ENCODE data around the gene TAX1BP1.

The TAX1BP1 gene

DNA sequence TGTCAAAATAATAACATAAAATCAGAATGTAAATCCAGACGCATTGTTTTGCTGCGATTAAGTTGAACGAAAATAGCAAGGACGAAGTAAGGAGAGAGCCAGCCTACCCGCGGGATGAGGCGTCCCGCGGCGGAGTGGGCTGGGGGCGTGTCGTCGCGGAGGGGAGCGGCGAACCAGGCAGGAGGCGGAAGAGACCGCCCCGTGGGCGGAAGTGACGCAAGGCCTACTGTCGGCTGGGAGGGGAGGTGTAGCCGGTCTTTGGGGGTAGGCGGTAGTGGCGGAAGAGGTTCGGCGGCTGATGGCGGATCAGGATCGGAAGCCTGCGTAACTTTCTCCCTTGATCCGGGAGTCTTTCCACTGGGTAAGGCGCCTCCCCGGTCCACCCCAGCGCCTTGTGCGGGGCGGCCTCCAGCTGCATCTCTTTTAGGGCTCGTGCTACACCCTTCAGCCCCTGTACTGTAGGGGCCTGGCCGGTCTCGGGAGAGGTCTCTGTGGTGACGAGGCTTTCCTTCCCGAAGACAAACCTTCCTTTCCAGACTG is at the start of gene TAX1BP1:
TSS of gene TAX1BP1 (plus strand) at position 254 of the 540 bp plus-strand sequence. CDS start 8,363 bp downstream, outside the sequence.
- DNase-seq: peak; percentile 82 to 92 (median 84)

DNA sequence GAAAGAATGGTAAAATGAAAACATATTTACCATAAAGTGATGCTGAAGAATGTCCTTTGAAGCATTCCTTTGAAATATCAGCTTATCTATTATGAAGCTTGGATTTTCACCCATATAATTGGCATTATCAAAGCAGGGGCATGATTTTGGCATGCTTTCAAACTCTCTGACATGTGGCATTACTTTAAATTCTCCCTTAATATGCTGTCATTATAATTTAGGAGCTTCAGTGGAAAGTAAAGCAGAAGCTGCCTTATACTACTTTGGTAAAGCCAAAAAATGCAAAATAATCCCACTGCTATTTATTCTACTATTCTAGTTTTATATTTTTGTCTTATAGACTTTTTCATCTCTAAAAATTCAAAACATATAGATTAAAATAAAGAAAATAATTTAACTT is 49.3 kb upstream of the TAX1BP1 start:
- DNase-seq: no peak

DNA sequence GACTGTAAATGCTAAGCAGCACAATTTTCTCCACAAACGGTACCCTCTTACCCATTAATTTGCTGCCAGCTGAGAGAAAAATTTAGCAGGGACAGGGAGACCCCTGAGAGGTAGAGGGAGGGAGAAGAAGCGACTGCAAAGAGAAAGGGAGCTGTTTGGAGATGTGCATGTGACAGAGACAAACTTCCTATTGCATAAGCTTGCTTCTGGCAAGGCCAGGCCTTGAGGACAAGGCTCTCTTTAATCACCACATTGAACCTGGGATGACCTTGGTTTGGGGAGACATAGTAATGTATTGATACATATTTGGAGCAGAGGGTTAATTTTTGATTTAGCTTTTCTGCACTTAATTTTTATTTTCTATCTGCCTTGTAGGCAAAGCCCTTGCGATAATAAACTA is 46.2 kb upstream of the TAX1BP1 start:
- no peak for DNase-seq

DNA sequence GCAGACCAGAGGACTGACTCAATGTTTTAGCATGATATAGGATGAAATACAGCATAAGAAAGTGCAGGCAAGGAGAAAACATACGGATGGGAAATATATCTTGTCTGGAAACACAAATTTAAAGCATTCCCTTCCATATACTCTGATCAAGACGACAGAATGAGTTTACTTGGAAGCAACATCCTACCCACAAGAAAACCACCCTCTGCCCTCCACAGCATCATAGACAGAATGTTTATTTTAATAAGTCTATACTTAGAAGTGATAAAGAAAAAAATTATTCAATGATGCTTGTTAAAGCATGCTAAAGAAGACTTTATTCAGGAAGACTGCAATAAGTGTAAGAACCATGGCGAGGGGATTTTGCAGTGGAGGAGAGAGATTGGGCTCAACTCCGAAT is 44.9 kb upstream of the TAX1BP1 start:
- no peak for DNase-seq

DNA sequence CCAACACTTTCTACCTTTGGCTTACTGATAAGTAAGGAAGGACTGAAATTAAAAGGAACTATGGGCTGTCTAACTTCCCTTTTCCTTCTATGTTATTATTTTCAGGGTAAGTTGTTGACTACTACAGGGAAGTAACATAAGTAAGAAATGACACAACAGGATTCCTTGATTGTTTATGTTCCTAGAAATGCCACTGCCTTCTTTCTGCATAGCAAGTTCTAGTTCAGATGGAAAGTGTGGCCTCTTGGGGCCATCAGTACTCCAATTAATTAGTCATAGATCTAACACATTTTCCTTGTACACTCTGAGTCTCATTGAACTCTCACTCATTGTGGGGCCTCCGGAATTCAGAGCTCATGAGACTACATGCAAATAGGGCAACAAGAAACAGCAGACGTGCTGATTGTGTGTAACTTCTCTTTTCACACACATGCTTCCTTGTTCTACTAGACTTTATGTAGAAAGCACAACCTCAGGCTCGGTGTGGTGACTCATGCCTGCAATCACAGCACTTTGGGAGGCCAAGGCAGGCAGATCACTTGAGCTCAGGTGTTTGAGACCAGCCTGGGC is 42.0 kb upstream of the TAX1BP1 start:
- no peak for DNase-seq

DNA sequence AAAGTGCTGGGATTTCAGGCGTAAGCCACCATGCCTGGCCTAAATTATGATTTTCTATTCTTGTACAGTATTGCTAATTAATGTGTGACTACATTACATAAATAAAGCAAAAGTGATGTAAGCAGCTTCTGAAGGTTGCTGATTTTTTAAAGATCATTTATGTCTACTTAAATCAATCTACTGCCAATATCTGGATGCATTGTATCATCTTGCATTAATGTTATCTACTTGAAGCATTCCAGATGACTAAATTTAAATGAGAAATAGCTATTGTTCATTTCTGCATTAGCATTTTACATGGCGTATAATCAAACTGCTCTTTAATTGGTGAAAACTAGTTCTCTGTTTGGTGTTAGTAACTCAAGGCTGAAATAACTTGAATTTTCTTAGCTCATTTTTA is 40.2 kb upstream of the TAX1BP1 start:
- no peak for DNase-seq

DNA sequence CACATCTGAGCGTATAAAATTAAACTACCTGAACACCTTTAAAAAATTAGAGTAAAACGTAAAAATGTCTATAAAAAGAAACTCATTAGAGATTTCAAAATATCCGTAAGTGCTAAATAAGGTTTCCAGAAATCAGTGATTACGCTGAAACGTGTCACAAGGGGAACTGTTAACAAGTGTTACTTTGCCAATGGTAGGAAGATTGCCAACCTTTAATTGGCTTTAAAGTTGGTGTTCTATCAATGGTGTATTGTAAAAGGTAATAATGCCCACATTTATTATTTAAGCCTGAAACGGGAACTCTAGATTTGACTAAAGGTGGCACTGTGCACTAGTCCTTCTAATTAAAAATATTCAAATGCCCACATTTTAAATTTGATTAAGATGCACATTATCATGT is 39.5 kb upstream of the TAX1BP1 start:
- DNase-seq: no peak

DNA sequence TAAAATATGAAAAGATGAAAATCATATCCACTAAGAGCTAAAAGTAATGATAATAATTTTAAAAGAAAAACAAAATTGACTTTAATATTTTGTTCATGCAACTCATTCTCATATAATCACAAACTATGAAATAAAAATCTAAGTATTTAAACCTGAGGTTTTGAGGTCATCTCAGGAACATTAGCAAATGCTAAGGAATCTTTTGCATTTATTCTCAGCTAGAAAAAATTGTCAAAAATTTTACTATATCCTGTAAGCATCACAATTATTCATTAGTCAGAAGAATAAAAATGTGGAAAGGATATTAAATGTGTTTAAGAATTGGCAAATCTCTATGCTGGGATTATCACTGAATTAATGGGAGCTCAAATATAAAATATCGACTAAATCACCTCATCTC is 36.8 kb upstream of the TAX1BP1 start:
- DNase-seq: no peak

DNA sequence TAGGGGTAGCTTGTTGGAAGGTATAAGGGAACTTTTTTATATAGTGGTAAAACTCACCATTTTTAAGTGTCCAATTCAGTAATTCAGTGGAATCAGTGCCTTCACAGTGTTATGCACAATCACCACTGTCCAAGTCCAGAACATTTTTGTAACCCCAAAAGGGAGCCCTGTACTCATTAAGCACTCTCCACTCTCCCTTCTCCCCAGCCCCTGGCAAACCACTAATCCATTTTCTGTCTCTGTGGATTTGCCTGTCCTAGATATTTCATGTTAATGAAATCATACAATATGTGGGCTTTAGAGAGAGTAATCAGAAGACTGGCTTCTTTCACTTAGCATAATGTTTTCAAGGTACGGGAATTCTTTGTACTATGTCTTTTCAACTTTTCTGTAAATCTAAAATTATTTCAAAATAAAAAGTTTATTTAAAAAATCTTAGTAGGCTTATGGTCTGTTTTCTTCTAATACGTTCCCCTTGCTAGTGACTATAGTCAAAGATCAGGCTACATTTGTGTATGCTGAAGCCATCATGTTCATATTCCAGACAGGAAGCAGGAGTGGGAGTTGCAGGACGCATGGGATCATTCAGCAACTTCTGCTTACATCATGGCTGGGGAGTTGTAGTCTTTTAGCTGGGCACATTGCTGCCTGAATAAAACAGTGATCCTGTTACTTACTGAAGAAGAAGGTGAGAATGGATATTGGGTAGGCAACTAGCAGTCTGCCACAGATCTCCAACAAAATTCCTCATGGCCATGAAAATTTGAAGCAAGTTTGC is 35.4 kb upstream of the TAX1BP1 start:
- DNase-seq: no peak

DNA sequence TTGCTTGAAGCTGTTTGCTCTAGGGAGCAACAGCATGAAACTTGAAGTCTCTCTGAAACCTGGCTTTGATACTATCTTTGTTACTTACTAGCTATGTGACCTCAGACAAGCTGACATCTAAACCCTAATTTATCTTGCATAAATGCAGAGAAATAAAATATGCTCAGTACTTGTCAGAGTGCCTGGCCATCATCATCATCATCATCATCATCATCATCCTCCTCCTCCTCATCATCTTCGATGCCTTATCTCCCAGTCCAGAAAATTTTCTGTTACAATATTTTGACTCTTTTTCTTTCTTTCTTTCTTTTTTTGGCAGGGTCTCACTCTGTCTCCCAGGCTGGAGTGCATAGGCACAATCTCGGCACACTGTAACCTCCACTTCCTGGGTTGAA is 34.8 kb upstream of the TAX1BP1 start:
- DNase-seq: no peak

DNA sequence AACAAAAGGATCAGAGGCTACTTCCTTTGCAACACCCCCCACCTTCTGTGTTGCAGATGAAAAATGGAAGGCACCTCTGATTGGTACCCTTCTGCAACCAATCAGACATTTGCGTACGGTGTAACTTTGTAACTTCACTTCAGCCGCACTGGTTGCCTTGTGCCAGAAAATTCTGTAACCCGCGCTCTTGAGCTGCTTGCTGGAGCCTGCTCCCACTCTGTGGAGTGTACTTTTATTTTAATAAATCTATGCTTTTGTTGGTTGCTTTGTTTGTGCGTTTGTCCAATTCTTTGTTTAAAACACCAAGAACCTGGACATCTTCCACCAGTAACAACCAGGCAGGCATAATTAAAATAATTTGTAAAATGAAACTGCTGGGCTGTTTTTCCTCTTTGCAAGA is 31.5 kb upstream of the TAX1BP1 start:
- DNase-seq: no peak

DNA sequence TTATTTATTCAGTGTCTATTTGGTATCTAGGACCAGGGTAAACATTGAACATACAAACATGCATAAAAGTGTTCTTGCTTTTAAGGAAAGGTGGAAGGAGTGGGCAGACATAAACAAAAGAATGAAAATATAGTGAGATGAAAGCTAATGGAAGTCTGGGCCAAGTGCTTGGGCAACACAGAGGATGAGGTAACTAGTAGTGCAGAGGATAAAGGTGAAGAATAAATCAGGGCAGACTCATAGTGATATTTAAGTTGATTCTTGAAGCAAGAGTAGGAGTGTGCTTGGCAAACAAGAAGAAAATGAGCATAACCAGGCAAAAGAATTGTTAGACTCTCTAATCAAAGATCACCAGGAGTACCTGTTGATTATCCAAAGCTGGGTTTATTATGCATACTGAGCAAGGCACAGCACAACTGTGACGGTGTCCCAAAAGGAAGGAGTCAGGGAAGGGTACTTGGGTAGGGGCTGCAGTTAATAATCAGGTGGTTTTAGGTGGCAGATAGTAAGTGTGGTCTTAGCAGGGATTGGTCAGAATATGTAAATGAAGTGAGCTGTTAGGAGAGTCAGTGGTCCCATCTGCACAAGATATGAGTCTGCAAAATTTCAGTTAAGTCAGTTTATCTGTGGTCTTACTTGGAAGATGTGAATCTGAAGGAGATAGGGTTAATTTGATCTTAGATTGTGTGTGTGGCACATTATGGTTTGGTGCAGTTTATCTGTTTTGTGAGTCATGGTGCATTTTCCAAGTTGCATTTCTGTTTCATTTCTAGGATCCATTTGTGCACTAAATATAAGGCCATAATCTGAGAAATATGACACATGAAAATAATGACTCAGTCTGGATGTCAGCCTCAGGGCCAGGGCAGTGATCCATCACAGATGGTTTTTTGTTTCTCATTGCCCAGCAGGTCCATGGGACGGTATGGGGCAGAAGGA is 30.6 kb upstream of the TAX1BP1 start:
- DNase-seq: no peak

DNA sequence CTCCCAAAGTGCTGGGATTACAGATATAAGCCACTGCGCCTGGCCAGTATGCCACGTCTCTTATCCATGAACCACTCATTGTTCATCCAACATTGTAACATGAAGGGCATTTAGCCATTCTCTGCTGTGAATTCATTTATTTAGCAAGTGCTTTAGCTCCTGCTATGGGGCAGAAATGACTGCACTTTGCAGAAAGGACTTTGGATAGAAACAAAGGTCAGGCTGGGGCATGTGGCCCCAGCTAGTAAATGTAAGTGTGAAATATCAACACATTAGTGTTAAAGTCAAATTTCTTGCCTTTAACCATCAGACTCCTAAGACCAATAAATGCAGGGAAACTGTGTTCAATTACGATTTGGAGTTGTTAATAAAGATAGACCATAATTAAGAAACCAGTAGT is 27.7 kb upstream of the TAX1BP1 start:
- no peak for DNase-seq

DNA sequence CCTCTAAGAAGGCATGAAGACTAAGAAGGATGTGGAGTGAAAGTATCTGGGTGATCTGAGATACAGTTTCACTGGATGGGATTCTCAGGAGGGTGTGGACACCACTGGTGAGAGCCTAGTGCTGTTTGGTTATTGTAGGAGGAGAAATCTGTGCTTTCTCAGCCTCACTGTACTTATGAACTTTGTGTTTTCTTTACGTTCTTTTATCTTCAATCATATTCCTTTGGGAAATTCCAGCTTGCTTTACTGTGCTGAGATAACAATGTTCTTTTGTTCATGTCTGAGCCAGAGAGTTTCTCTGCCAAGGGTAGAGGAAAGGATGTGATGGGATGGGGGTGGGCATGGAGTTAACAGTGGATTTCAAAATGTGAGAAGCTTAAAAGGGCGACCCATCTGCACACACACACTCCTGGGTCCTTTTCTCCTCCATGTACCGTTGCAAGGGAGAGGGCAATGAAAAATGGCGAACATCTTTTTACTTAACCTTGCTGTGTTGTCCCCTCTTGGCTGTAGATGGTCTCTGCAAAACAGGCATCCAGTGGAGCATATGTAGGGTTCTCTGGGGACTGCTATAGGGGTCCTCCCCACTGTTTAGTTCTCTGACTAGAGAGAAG is 25.0 kb upstream of the TAX1BP1 start:
- DNase-seq: no peak

DNA sequence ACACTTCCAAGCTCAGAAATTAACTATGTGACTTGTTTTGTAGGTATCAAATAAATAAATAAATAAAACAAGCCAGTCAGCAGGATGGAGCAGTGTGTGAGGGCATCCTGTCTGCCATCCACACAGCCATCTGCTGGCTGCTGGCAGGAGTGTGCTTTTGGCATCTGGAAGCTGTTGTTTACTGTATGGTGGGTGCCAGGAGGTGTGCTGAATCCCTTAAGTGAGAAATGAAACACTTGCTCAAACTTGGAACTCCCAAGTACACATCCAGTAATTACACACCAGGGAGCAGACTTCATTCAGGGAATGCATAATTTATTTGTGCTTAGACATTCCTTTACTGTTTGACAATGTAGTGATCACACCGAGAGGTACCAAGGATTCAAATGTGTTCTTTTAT is 16.9 kb upstream of the TAX1BP1 start:
- DNase-seq: no peak

DNA sequence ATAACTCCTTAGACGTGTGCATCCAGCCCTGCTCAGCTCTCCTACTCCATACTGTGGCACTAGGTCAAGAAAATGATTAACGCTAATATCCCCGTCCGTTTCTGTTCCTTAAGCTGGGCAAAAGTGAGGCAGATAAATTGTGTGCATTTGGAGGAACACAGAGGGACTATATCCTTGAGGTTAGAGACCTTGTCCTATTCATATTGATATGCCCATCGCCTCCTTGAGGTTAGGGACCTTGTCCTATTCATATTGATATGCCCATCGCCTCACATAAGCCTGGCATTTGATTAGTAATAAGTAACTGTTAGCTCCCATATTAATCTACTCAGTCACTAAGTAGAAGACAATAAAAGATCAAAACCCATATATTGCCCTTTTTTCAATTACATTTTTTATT is 12.9 kb upstream of the TAX1BP1 start:
- DNase-seq: no peak

DNA sequence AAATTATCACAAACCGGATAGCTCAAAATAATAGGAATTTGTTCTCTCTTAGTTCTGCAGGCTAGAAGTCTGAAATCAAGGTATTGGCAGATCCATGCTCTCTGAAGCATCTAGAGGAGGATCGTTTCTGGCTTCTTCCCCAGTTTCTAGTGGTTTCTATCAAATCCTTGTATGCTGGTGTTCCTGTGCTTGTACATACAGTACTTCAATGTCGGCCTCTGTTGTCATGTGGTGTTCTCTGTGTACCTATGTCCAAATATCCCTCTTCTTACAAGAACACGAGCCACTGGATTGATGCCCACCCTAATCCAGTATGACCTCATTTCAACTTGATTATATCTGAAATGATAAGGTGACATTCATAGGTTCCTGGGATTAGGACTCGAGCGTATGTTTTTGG is 9.8 kb upstream of the TAX1BP1 start:
- DNase-seq: no peak

DNA sequence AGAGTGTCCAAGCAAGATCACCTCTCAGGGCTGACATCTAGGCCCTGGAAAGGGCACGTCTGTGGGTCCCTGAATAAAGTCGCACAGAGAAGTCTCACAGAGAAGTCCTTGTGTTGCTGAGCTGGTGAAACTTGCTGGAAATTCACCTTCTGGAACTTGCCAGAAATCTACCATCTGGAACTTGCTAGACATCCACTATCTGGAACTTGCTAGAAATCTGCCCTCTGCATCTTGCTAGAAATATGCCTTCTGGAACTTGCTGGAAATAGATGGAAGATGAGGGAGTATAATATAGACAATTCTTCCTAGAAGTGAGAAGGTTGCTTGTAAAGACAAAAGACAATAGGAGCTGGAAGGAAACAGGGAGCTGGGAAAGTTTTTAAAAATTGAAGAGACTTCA is 5.4 kb upstream of the TAX1BP1 start:
- no peak for DNase-seq

DNA sequence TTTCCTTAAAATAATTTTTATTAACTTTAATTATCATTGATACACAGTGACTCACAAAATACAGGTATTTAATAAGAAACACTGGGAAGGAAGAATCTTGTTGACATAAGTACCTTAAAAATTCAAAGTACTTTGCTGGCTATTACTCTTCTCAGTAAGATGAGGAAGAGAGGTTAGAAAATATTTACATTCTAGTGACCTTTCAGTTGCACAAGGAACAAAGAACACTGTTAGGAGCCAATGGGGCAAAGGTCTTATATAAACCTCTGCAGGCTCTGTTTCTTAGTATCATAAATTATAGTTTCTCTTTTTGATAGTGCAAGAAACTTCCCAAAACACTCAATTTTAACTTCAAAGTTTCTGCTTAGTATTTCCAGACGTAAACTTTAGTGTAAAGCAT is 4.8 kb upstream of the TAX1BP1 start:
- no peak for DNase-seq

DNA sequence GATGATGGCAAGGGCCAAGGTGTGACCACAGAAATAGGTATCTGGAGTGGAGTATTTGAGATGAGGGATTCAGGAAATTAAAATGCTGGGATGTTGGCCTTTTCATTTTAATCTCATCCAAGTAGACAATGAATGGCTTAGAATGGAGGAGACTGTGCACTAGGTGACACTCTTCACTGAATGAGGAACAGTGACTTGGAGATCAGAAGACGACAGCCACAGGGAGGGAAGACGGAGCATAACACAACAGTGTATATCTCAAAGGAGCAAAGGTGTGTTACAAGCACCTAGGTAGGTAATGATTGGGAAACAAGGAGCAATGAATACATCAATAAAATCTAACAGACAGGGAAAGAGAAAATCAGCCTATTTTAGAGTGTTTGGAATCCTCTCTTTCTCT is 4.1 kb upstream of the TAX1BP1 start:
- no peak for DNase-seq

DNA sequence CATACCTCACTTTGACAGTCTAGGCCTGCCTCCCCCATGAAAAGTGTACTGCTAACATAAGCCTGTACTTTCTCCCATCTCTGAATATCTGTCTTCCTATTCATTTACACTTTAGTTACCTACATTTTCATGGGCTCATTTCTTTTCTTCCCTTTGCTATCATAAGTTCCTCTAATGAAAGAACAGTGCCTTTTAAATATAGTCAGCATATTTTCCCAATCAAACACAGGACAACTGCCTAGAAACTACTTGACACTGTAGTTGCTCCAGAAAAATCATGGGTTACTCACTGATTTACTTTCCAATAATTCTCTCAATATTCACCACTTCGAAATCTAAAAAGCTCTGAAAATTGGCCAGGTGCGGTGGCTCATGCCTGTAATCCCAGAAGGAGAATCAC is 2.8 kb upstream of the TAX1BP1 start:
- DNase-seq: no peak

DNA sequence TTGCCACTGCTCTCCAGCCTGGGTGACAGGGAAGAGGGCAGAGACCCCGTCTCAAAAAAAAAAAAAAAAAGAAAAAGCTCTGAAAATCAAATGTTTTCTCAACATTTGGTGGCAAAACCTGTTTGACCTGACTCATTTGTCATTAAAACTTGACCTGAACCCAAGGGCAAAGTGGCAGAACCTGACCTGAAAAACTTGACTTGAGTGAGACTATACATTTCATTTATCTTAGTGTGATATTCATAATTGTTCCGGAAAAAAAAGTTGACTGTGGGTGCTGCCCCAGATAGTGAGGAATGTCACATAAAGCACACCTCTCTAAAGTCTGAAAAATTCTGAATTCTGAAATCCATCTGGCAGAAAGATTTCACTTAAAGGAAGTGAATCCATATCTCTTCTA is 2.3 kb upstream of the TAX1BP1 start:
- DNase-seq: no peak

DNA sequence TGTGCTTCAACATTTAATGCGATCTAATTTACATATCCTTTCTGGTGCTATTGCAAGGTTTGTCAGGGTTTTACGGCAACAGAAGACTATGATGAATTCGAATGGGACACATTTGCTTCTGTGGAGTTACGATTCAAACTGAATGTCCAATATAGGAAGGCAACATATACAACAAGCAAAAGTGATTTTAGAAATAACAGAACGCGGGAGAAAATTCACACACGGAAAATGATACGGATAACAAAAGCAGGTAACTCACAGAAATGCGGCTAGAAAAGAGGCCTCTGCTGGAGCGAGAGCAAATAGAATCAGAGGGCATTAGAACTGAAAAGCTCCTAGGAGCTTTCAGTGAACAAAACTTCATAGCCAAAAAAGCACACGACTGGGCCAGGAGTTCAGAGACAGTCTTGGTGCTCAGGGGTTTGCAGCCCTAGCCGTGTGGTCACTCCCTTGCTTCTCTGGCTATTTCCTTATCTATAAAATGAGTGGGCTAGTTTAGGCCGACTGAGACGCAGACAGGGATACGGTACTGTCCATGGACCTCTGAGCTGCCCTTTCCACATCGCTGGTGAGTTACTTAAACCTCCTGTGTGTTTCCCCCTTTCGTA is 557 bp upstream of the TAX1BP1 start:
- no peak for DNase-seq

Data from activated naive CD4-positive, alpha-beta T cell (primary cell).